HFFc6 (cell line): ENCODE results near the gene TNS2. TPM values are rescaled to one million over a fixed set of nuclear protein-coding genes. Genes with fewer than 3 reads are reported as not detected.

ENCODE experiments used
- DNase-seq: peaks from one replicate; pipeline ENCODE4 v3.0.0-alpha.2; 2018
- H3K27ac Mint-ChIP-seq: 2 replicates; pipeline ENCODE4 v1.8.0; 2020; ENCODE audit warnings: mild to moderate bottlenecking, mixed read lengths
- H3K27me3 Mint-ChIP-seq: 2 replicates; pipeline ENCODE4 v1.8.0; 2021; ENCODE audit warnings: mild to moderate bottlenecking, moderate library complexity, mixed read lengths; ENCODE audit not compliant: insufficient read depth
- H3K36me3 Mint-ChIP-seq: 2 replicates; pipeline ENCODE4 v1.8.0; 2021; ENCODE audit warnings: low read depth, mixed read lengths
- H3K4me1 Mint-ChIP-seq: 2 replicates; pipeline ENCODE4 v1.8.0; 2020; ENCODE audit warnings: low read depth, mixed read lengths
- H3K4me3 Mint-ChIP-seq: 2 replicates; pipeline ENCODE4 v1.8.0; 2020; ENCODE audit warnings: mild to moderate bottlenecking, moderate library complexity, mixed read lengths
- H3K9me3 Mint-ChIP-seq: 2 replicates; pipeline ENCODE4 v1.8.0; 2020; ENCODE audit warnings: mild to moderate bottlenecking, mixed read lengths
- total RNA-seq, 6 experiments: library from RNA; stranded (reverse); fragmentation: NEBNext Ultra II Directional; extraction: Animal tissue kit (Norgen Biotek cat#: 25700); gene quantifications; 2 replicates in 1 of 6; 3 replicates in 5 of 6; pipeline ENCODE4 v1.2.3, GENCODE V29; 2021
- TF ChIP-seq, protein P1 (sequence below): fragments of 200-600 bp; sonication (generic); IDR thresholded peaks from 2 replicates; pipeline ENCODE4 v1.5.0; 2021; ENCODE audit warnings: antibody characterized with exemption, mild to moderate bottlenecking

Gene TNS2
- total RNA-seq, 6 experiments from 2014 or later, result 44.3 to 69.2 (median 58.9) TPM

DNA sequence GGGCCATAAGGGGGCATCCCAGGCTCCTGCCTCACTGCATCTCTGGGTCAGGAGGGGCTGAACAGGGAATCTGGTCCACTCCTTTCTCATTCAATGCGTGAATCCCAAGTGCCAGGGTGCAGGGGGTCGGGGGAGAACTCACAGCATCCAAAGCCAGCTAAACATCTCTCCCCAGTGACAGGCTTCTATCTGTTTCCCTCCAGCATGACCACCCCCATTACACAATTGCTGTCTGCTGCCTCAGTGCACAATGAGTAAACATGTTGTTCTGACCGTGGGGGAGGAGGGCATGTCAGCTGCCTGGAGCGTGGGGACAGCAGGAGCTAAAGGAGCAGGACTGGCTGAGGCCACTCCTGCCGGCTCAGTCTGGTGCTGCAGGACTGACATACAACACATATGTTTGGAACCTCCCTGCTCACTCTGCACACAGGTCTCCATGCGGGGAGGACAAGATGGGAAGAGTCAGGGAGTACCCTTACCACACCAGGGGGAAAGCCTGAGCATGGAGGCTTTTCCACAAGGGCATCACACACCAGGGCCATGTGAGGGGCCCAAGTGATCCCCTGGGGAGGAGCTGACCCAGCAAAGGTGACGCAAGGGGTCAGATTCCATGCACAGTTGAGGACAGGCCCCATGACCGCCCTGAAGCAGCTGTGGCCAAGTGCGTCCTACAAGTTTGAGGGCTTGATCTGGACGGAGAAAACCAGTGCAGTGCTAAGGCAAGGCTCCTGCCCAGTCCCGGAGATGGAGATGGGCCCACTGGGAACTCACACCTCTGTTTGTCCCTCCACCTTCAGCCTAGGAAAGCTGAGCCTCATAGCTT is 1.4 kb downstream of the TNS2 start:
- Mint-ChIP-seq H3K4me3 (peak overlapping the region; percentile 86), H3K4me1 (peaks cover 66% of the 10 kb centered on the region), H3K27me3 (peaks cover 5% of the 10 kb centered on the region), H3K9me3 (no peaks in the 10 kb centered on the region), H3K36me3 (peaks cover 7% of the 10 kb centered on the region), H3K27ac (peak overlapping the region; percentile 97)
- TF ChIP-seq, protein P1, sequence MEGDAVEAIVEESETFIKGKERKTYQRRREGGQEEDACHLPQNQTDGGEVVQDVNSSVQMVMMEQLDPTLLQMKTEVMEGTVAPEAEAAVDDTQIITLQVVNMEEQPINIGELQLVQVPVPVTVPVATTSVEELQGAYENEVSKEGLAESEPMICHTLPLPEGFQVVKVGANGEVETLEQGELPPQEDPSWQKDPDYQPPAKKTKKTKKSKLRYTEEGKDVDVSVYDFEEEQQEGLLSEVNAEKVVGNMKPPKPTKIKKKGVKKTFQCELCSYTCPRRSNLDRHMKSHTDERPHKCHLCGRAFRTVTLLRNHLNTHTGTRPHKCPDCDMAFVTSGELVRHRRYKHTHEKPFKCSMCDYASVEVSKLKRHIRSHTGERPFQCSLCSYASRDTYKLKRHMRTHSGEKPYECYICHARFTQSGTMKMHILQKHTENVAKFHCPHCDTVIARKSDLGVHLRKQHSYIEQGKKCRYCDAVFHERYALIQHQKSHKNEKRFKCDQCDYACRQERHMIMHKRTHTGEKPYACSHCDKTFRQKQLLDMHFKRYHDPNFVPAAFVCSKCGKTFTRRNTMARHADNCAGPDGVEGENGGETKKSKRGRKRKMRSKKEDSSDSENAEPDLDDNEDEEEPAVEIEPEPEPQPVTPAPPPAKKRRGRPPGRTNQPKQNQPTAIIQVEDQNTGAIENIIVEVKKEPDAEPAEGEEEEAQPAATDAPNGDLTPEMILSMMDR, result peak; percentile 54
- DNase-seq, result peak; percentile 71

DNA sequence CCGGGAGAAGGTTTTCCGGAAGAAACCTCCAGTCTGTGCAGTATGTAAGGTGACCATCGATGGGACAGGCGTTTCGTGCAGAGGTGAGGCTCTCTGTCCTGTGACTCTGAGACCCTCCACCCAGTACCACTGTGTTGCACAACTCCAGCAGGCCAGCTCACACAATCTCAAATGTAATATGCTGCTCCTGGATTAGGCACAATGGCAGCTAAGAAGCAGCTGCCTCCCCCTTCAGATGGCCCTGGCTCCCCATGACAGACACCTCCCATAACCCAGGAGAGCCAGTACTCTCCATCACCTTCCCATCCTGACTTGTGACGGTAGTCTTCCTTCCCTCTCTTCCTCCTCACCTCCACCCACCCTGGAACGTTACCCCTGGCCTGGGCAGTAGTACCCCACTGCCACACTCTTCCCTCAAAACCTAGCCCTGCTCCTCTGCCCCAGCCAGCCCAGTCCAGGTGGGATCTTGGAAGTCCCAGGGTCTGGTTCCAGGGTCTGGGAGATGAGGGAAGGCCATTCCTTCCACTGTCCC is 2.1 kb downstream of the TNS2 start:
- H3K36me3 Mint-ChIP-seq, result peaks cover 7% of the 10 kb centered on the region

DNA sequence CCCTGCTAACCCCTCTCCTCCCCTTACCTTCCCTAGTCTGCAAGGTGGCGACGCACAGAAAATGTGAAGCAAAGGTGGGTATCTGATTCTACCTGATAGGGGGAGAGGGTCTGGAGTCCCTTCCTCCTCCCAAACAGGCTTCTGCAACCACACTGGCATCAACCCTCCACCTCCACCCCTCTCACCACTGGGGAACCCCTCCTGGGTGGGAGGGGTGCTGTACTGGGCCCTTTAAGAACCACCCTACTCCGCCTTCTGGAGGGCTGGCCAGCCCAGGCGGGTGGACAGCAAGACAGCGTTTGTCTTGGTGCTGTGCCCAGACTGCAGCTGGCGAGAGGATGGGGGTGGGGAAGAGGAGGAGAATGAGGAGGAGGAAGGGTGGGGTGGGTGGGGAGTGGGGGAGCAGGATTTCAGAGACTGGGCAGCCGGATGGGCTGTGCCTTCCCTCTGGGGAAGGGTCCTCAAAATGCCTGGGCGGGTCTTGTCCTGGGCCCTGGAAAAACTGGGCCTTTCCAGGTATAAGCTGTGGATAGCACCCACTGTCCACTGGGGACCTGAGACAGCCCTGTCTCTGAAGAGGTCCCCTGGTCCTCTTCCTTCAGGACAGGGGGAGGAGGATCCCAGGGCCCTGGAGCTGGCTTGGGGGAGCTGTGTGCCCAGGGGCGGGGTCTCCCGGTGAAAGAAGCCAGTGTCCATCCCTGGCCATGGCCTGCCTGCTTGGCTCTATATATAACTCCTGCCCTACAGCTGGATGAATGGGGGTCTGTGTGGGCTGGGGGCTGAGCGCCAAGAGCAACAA is 2.8 kb downstream of the TNS2 start:
- Mint-ChIP-seq H3K4me1 (peaks cover 64% of the 10 kb centered on the region), H3K9me3 (no peaks in the 10 kb centered on the region), H3K27ac (peak overlapping the region; percentile 97), H3K27me3 (peaks cover 3% of the 10 kb centered on the region), H3K4me3 (peak overlapping the region; percentile 86), H3K36me3 (peaks cover 7% of the 10 kb centered on the region)
- peak; percentile 53 for DNase-seq
- TF ChIP-seq, protein P1, result no peak

More for the DNA sequence above, 2.1 kb downstream of the TNS2 start:
- no peak for DNase-seq
- peaks cover 64% of the 10 kb centered on the region for H3K4me1 Mint-ChIP-seq
- peak overlapping the region; percentile 97 for H3K27ac Mint-ChIP-seq
- H3K4me3 Mint-ChIP-seq, result peak overlapping the region; percentile 86
- TF ChIP-seq, protein P1, result no peak
- H3K27me3 Mint-ChIP-seq, result peaks cover 3% of the 10 kb centered on the region
- H3K9me3 Mint-ChIP-seq, result no peaks in the 10 kb centered on the region

DNA sequence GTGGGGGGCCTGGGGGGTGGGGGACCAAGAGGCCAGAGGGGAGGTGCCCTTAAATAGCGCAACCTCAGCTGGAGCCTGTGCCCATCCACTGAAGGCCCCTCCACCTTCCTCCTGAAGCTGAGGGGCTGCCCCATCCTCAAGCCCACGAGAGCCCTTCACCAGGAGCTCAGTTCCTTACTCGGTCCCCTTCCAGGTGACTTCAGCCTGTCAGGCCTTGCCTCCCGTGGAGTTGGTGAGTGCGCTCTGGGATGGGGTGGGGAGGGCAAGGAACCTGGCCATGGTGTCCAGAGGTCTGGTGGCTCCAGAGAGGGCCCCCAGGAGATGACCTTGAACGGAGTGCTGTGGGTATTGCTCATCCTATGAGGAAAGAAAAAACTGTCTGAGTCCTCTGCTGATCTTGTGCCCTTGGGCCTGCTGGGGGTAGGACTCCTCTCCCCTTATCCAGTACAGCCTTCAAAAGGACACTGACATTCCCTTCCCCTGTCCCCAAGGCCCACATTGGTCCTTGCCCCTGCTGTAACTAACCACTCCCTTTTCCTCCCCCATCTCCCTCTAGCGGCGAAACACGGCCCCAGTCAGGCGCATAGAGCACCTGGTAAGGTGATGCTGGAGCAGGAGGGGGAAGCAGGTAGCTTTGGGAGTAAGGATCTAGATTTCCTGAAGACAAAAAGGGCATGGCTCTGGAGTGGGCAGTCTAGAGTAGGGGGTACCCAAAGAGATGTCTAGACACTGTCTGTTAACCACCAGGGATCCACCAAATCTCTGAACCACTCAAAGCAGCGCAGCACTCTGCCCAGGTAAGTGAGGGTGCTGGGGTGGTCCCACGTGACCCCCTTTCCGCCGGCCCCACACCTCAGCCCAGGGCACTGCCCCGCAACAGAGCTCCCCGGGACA is 3.6 kb downstream of the TNS2 start:
- Mint-ChIP-seq H3K9me3 (no peaks in the 10 kb centered on the region), H3K27me3 (peaks cover 5% of the 10 kb centered on the region), H3K4me3 (peak overlapping the region; percentile 77), H3K27ac (peak overlapping the region; percentile 69; the same call in 1 of the 2 replicates), H3K4me1 (peaks cover 56% of the 10 kb centered on the region), H3K36me3 (peaks cover 7% of the 10 kb centered on the region)
- TF ChIP-seq, protein P1, result peak; percentile 57; the same call in 1 of the 2 replicates
- no peak for DNase-seq
